ENCODE measurements around the gene EBF3.

Gene EBF3

DNA sequence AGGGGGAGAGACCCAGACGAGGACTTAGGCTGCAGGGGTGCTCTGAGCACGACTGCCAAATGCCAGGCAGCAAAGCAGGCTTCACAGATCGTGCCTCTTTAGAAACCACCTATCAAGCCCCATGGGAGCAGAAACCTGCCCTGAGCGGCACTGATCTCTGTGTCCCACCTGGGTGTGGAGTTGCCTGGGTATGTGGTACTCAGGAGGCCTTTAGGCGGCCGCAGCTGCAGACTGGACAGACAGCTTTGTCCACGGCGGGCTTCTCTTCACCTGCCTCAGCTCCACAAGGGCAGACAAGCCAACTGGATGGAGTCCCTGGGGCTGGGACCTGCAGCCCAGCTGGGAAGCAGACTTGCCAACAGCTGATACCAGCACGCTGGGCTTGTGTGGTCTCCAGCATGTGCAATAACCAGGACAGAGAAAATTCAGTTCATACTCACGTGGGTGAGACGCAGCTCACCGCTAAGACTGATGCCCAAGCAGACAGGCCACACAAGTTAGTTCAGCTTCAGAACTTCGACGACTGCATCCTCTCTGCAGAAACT, 163.2 kb downstream of the EBF3 start:
- DNase-seq (ENCODE audit: low read depth in 2 of 2), result no peak

GRCh38 chr10:129799942-129800341, 164.1 kb downstream of the EBF3 start:
- DNase-seq (ENCODE audit: low read depth in 2 of 2), result no peak

DNA sequence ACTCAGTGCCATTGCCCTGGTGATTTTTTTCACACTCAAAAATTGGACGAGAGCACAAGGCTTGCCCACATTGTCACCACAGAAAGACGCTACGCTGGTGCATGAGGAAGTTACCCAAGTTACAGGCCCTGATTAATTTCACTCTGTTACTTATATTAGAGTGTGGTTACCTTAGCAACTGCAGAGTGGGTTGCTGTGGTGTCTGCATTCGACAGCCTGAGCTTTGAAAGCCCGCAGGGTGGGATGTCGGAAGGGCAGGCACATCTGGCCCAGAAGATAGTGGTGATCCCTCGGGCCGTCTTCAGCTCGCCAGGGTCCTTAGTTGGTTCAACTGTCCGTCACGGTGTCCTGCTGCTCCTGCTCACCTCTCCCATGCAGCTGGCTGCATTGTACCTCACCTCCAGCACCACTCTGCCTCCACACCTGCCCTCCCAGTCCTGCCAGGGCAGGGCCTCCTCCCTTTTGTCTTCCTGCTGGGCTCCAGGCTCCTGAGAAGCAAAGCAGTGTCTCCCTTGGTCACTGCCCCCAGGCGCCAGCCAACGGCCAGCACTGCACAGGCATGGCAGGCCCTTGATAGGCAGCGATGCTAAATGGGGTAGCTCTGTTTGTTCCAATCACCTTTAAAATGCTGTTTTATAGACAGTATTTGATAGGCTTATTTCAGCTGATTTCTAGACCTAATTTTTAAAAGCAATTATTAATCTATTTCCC, 167.2 kb downstream of the EBF3 start:
- no peak for DNase-seq (ENCODE audit: low read depth in 2 of 2)

DNA sequence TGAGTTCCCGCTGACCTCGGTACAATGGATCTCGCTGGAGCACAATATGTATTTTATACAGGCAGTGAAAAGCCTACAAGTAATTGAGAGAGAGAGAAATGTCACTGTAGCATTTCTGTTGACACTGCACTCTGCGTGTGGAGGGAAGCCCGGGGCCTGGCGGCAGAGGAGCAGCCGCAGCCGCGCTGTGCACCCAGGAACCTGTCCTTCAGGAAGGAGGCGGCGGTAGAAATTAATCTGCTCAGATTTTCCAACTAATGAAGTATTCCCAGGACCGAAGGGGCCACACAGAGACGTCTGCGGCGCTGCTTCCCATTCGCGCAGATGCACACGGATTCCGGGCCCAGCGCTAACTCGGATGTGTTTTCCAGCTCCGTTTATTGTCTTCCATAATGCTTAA, 170.1 kb downstream of the EBF3 start:
- DNase-seq (ENCODE audit: low read depth in 2 of 2), result no peak

DNA sequence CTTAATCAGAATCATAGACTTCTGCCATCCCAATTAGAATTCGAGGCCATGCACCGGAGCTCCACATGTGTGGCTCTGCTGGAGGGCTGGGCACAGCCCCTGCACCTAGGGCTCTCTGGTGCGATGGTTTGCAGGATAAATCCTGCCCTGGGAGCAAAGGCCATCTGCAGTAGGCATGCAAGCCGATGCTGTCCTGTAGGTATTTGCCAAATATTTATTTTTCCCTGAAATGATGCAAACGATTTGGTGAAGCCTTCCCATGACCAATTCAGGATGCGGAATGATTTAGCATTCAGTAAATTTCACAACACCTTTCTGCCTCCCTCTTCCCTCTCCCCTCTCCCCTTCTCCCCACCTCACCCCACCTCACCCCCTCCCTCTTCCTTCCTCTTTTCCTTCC, 170.6 kb downstream of the EBF3 start:
- DNase-seq (ENCODE audit: low read depth in 2 of 2), result no peak

DNA sequence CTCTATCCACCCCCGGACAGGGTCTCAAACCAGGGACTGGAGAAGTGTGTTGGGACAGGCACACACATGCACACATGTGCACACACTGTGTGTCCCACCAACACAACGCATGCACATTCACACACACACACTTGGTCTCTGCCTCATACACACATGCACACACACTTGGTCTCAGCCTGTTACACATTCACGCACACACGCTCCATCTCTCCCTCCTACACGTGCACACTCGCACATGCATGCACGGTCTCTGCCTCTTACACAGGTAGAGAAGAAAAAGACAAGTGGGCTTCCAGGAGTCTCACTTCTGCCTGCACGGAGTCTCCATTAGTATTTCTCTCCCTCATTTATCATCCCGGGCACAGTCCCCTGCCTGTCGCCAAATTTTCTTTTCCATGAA, 171.2 kb downstream of the EBF3 start:
- no peak for DNase-seq (ENCODE audit: low read depth in 2 of 2)

GRCh38 chr10:129792141-129792540, 171.9 kb downstream of the EBF3 start:
- DNase-seq (ENCODE audit: low read depth in 2 of 2), result no peak

DNA sequence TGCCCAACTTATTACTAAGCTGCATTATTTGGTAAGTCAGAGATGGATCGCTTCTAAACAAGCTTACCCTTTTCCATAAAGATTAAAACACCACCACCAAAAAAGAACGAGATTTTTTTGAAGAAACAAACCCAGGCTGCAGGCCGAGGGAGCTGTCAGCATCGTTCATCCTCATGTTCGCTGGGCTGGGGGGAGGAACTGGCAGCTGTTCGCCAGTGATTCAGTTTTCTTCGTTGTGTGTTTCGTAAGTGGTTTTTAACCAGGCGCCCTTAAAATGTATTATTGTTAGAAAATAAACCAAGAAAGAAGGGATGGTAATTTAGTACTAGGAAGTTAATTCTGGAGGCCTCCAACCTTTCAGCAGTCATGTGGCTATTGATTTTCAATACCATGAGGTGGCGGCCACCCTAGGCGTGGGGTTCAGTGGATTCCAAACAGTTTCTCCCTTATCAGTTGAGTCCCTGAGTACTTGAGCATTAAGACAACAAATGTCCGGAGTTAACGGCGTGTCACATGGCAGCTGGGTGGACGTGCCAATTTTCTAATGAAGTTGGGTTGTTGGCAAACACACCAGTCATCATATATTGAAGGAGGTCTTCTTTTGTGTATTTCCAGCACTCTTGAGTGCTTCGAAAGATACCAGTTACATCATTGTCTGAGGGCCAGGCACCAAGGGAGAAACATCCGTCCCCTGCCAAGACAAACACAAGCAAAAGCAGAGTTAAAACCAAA, 173.2 kb downstream of the EBF3 start:
- DNase-seq (ENCODE audit: low read depth in 2 of 2), result no peak

GRCh38 chr10:129788215-129788614, 175.9 kb downstream of the EBF3 start:
- no peak for DNase-seq (ENCODE audit: low read depth in 2 of 2)

GRCh38 chr10:129787557-129787956, 176.5 kb downstream of the EBF3 start:
- no peak for DNase-seq (ENCODE audit: low read depth in 2 of 2)

- no peak for DNase-seq (ENCODE audit: low read depth in 2 of 2)
Measured at GRCh38 chr10:129786216-129786615, 177.9 kb downstream of the EBF3 start.

DNA sequence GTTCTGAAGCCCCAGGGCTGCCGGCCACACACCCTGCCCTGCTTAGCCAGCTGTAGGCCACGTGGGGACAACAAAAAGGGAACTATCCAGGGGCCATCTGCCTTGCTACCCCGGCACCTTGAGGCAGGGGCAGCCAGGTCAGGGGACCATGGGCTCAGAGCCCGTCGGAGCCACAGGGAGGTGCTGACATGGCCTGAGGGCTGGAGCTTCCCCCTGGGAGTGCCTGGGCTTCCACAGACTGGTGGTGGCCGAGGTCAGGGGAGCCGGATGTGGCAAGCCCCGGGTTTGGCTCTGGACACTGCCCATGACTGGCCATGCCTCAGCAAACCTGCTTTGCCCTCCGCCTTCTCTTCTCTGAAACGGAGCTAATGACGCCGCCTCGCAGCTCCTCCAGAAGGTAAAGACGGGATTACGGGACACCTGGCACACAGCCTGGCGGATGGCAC, 178.5 kb downstream of the EBF3 start:
- no peak for DNase-seq (ENCODE audit: low read depth in 2 of 2)

All from fibroblast of skin of left biceps (primary cell).